A673 (cell line): ENCODE data around the gene ABCG5. TPM values are rescaled to one million over a fixed set of nuclear protein-coding genes. Genes with fewer than 3 reads are reported as not detected.

ENCODE experiments used
- BruUV-seq: library from RNA; stranded (reverse); fragments of 400-500 nt; replicated peaks from 2 replicates; lab custom pipeline; 2021; lab: Mats Ljungman, UMichigan
- CTCF ChIA-PET: fragments of 300-600 bp; sonication (Branson Sonifier 250); formaldehyde crosslinking; loops from one replicate; lab custom pipeline; 2022; ENCODE audit warnings: antibody characterized with exemption; lab: Charles Lee
- POLR2A ChIA-PET: fragments of 300-600 bp; sonication (Branson Sonifier 250); formaldehyde crosslinking; loops from one replicate; lab custom pipeline; 2022; ENCODE audit warnings: antibody characterized with exemption; ENCODE audit not compliant: low non-redundant PET; lab: Charles Lee
- DNase-seq: peaks from one replicate; pipeline ENCODE4 v3.0.0-alpha.2; 2015; ENCODE audit warnings: low spot score
- H3K27ac ChIP-seq: fragments of 200-600 bp; sonication (generic); 2 replicates; pipeline ENCODE4 v1.5.1; 2016; ENCODE audit warnings: mixed run types, low read depth, mild to moderate bottlenecking, mixed read lengths, antibody characterized with exemption, low read length; ENCODE audit not compliant: poor library complexity, severe bottlenecking
- H3K27me3 ChIP-seq: fragments of 200-600 bp; sonication (generic); replicated peaks from 2 replicates; pipeline ENCODE4 v1.6.1; 2017; ENCODE audit warnings: mixed run types, low read depth, mild to moderate bottlenecking, mixed read lengths, antibody characterized with exemption, low read length; ENCODE audit not compliant: insufficient read depth, poor library complexity
- H3K36me3 ChIP-seq: fragments of 200-600 bp; sonication (generic); 2 replicates; pipeline ENCODE4 v1.6.1; 2016; ENCODE audit warnings: mixed run types, mild to moderate bottlenecking, mixed read lengths, antibody characterized with exemption, low read length; ENCODE audit not compliant: insufficient read depth, poor library complexity, severe bottlenecking
- H3K4me1 ChIP-seq: fragments of 200-600 bp; sonication (generic); 2 replicates; pipeline ENCODE4 v1.6.1; 2017; ENCODE audit warnings: mixed run types, mild to moderate bottlenecking, mixed read lengths, antibody characterized with exemption, low read length; ENCODE audit not compliant: insufficient read depth, poor library complexity, severe bottlenecking
- H3K4me3 ChIP-seq: fragments of 200-600 bp; sonication (generic); 2 replicates; pipeline ENCODE4 v1.5.1; 2016; ENCODE audit warnings: low read depth, mixed run types, mild to moderate bottlenecking, mixed read lengths, low read length; ENCODE audit not compliant: poor library complexity, severe bottlenecking
- H3K9me3 ChIP-seq: fragments of 200-600 bp; sonication (generic); 2 replicates; pipeline ENCODE4 v1.6.1; 2016; ENCODE audit warnings: mixed run types, low read depth, mild to moderate bottlenecking, mixed read lengths, antibody characterized with exemption, low read length; ENCODE audit not compliant: poor library complexity, severe bottlenecking
- EZH2 ChIP-seq: fragments of 200-600 bp; sonication (generic); IDR thresholded peaks from 2 replicates; pipeline ENCODE4 v1.6.1; 2017; ENCODE audit warnings: borderline replicate concordance, low read depth, mild to moderate bottlenecking, mixed read lengths, antibody characterized with exemption, low read length; ENCODE audit not compliant: poor library complexity, severe bottlenecking
- intact Hi-C: fragments of 100-400 bp; cut with micrococcal nuclease; formaldehyde crosslinking; loops from one replicate; pipeline ENCODE4 v1.10.0; 2022; ENCODE audit not compliant: unreplicated experiment
- total RNA-seq: library from RNA; stranded (reverse); gene quantifications from 2 replicates; pipeline ENCODE4 v1.2.3, GENCODE V29; 2021
- TF ChIP-seq, protein P1 (sequence below): fragments of 300-800, 200-600 bp; sonication (generic); conservative IDR thresholded peaks from 2 replicates; pipeline ENCODE4 v1.5.1; 2017; ENCODE audit warnings: low read depth, mild to moderate bottlenecking, antibody characterized with exemption, low read length, moderate library complexity, mixed read lengths

ABCG5 gene
- total RNA-seq, 1 experiment from 2014 or later = not detected

GRCh38 chr2:43851011-43851980, 12.7 kb upstream of the ABCG5 start:
- Histone ChIP-seq H3K4me1 (no peaks in the 10 kb centered on the region), H3K9me3 (no peaks in the 10 kb centered on the region), H3K27ac (no peak overlapping the region), H3K4me3 (no peak overlapping the region), H3K27me3 (peaks cover 15% of the 10 kb centered on the region), H3K36me3 (no peaks in the 10 kb centered on the region)
- ChIA-PET POLR2A (no interaction called here), CTCF (no interaction called here)
- TF ChIP-seq, protein P1, sequence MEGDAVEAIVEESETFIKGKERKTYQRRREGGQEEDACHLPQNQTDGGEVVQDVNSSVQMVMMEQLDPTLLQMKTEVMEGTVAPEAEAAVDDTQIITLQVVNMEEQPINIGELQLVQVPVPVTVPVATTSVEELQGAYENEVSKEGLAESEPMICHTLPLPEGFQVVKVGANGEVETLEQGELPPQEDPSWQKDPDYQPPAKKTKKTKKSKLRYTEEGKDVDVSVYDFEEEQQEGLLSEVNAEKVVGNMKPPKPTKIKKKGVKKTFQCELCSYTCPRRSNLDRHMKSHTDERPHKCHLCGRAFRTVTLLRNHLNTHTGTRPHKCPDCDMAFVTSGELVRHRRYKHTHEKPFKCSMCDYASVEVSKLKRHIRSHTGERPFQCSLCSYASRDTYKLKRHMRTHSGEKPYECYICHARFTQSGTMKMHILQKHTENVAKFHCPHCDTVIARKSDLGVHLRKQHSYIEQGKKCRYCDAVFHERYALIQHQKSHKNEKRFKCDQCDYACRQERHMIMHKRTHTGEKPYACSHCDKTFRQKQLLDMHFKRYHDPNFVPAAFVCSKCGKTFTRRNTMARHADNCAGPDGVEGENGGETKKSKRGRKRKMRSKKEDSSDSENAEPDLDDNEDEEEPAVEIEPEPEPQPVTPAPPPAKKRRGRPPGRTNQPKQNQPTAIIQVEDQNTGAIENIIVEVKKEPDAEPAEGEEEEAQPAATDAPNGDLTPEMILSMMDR = no peak
- no peak for TF ChIP-seq EZH2
- no peak for DNase-seq
- no TSS peak for BruUV-seq
- intact Hi-C loops = no loop called here

- Histone ChIP-seq H3K36me3 (no peaks in the 10 kb centered on the region), H3K4me3 (no peak overlapping the region), H3K27ac (no peak overlapping the region), H3K4me1 (no peaks in the 10 kb centered on the region), H3K27me3 (peaks cover 6% of the 10 kb centered on the region), H3K9me3 (no peaks in the 10 kb centered on the region)
- no TSS peak for BruUV-seq
- intact Hi-C loops = no loop called here
- no peak for DNase-seq
- no peak for TF ChIP-seq EZH2
- TF ChIP-seq, protein P1 = no peak
- ChIA-PET POLR2A (no interaction called here), CTCF (no interaction called here)
Measured at GRCh38 chr2:43848214-43848613, 9.6 kb upstream of the ABCG5 start.

GRCh38 chr2:43846140-43846793, 7.6 kb upstream of the ABCG5 start:
- no peaks in the 10 kb centered on the region for H3K9me3 ChIP-seq
- no peak overlapping the region for H3K4me3 ChIP-seq
- TF ChIP-seq, protein P1 = no peak
- TF ChIP-seq EZH2 = no peak
- DNase-seq = no peak
- CTCF ChIA-PET = no interaction called here
- H3K27ac ChIP-seq = no peak overlapping the region
- no peaks in the 10 kb centered on the region for H3K4me1 ChIP-seq
- H3K27me3 ChIP-seq = peaks cover 6% of the 10 kb centered on the region
- no TSS peak for BruUV-seq
- H3K36me3 ChIP-seq = no peaks in the 10 kb centered on the region
- intact Hi-C loops = no loop called here
- POLR2A ChIA-PET = no interaction called here
